Astrocyte of the cerebellum (primary cell): ENCODE data around the gene MYH16.
"Not testable (repeated sequence)": the region's sequence is repeated elsewhere in the genome, so short reads cannot be mapped to it uniquely, and the experiment has no call there.

Experiments used
- DNase-seq: peaks from one replicate; pipeline ENCODE4 v3.0.0-alpha.2; 2011; ENCODE audit warnings: low read depth
- H3K4me3 ChIP-seq: 2 replicates; pipeline ENCODE4 v1.5.1; 2011; ENCODE audit warnings: mild to moderate bottlenecking, low read depth, low read length, moderate library complexity
- in situ Hi-C: cut with HindIII; loops from 2 replicates; pipeline ENCODE4 v1.10.0; 2017; ENCODE audit warnings: low sequenced_read_pairs
- TF ChIP-seq, protein P1 (sequence below): IDR thresholded peaks from 2 replicates; pipeline ENCODE4 v1.5.1; 2012; ENCODE audit warnings: low read length, low read depth, moderate library complexity, mild to moderate bottlenecking; ENCODE audit errors: missing control alignments

MYH16 gene

GRCh38 chr7:99325001-99325493, 52.4 kb downstream of the MYH16 start:
- TF ChIP-seq, protein P1, sequence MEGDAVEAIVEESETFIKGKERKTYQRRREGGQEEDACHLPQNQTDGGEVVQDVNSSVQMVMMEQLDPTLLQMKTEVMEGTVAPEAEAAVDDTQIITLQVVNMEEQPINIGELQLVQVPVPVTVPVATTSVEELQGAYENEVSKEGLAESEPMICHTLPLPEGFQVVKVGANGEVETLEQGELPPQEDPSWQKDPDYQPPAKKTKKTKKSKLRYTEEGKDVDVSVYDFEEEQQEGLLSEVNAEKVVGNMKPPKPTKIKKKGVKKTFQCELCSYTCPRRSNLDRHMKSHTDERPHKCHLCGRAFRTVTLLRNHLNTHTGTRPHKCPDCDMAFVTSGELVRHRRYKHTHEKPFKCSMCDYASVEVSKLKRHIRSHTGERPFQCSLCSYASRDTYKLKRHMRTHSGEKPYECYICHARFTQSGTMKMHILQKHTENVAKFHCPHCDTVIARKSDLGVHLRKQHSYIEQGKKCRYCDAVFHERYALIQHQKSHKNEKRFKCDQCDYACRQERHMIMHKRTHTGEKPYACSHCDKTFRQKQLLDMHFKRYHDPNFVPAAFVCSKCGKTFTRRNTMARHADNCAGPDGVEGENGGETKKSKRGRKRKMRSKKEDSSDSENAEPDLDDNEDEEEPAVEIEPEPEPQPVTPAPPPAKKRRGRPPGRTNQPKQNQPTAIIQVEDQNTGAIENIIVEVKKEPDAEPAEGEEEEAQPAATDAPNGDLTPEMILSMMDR = no peak
- no peak for DNase-seq
- peak overlapping the region; percentile 99 for H3K4me3 ChIP-seq
- in situ Hi-C loops = no loop called here

DNA sequence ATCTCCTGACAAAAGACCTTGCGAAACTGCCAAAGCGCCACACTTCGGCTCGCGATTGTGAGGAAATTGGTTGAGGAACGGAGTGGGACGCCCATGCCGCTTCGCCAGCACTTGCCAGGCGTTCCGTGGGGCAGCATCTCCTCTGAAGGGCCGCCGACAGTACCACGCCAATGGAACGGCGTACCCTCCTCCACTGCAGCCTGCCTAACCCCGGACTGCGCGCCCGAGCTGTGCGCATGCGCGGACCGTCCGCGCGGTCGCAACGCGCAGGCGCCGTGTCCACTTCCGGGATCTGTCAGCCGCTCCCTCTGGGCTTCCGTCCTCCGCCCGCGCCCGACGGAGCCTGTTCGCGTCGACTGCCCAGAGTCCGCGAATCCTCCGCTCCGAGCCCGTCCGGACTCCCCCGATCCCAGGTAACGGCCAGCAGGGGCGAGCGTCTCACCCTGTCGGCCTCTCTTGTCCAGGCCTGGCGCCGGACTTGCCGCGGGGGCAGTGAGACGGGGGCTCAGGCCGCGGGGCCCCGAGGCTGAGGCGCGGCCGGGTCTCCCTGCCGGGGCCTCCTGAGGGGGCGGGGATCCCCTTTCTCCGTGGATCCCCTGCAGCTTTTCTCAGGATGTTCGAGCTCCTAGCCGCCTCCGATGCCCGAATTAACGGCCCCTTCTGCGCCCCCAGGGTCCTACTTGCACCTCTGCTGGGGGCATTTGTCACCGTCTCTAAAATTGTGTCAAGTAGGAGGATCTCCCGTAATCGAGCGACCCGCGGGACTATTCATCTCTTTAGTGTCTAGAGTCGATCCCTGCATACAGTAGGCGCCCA, 53.2 kb downstream of the MYH16 start, which contains the start of gene ARPC1A:
Gene ARPC1A (plus strand): TSS at position 307 of the 816 bp plus-strand sequence. CDS start 7,456 bp downstream, outside the sequence.
- DNase-seq = peak; percentile 85
- in situ Hi-C loops = no loop called here
- peak within 1 kb of the TSS; percentile 99 for H3K4me3 ChIP-seq
- TF ChIP-seq, protein P1 = peak; percentile 28

DNA sequence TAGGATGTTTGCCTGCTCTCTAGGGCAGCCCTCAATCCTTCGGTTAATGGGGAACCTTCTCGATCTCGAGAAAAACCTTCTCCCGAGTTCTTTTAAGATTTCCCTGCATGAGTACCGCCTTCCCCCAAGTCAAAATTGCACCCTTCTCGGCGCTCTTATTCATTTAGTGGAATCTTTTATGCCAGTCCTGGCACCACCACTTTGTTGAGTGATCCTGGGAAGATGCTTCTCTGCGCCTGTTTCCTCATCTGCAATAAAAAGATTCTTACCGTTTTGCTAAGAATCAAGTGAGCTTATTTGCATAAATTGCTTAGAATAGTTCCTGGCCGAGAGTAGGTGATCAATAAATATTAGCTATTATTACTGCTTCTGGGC, 53.8 kb downstream of the MYH16 start:
- DNase-seq = no peak
- TF ChIP-seq, protein P1 = no peak
- in situ Hi-C loops = no loop called here
- H3K4me3 ChIP-seq = peak overlapping the region; percentile 99

GRCh38 chr7:99330314-99330961, 57.8 kb downstream of the MYH16 start:
- in situ Hi-C loops, H3K4me3 ChIP-seq: not testable (repeated sequence)
- DNase-seq = peak; percentile 35

DNA sequence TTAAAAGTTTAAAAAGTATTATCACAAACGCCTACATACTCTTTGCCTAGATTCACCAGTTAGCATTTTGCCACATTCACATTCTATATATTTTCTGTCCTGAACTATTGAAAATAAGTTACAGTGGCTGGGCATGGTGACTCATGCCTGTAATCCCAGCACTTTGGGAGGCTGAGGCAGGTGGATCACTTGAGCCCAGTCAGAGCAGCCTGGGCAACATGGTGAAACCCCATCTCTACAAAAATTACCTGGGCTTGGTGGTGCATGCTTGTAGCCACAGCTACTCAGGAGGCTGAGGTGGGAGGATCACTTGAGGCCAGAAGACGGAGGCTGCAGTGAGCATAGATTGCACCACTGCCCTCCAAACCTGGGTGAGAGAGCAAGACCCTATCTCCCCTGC, 58.4 kb downstream of the MYH16 start:
- in situ Hi-C loops = no loop called here
- H3K4me3 ChIP-seq = no peak overlapping the region
- DNase-seq = no peak

DNA sequence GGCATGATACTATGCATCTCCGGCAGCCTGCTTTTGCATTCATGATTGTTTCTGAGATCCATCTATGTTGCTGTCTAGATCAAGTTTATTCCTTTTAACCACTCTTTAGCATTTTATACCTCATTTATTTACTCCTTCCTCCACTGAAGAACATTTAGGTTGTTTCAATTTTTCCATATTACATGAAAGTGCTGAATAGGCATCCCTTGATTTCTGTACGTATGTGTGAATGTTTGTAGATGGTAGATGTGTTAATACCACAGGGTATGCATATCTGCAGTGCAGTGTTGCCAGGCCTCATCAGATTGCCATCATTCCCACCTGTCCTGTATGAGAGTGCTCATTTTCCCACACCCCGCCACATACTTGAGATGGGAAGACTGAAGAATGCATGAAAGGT, 67.0 kb downstream of the MYH16 start:
- TF ChIP-seq, protein P1 = no peak
- in situ Hi-C loops = no loop called here
- H3K4me3 ChIP-seq = no peak overlapping the region
- DNase-seq = no peak

More for the DNA sequence above, 58.4 kb downstream of the MYH16 start:
- TF ChIP-seq, protein P1 = no peak

- no peak overlapping the region for H3K4me3 ChIP-seq
- in situ Hi-C loops = no loop called here
- TF ChIP-seq, protein P1 = no peak
- no peak for DNase-seq
Observed at GRCh38 chr7:99340659-99341058, 68.0 kb downstream of the MYH16 start.
